Stomach smooth muscle (tissue), 2 donors: ENCODE data around the gene PTGFRN.

Experiments
- H3K27ac ChIP-seq: one replicate; pipeline ENCODE4 v1.7.0; 2013; ENCODE audit warnings: mild to moderate bottlenecking, low read length, inconsistent platforms
- H3K27me3 ChIP-seq, 2 donors: one replicate each; pipeline ENCODE4 v1.7.0; 2013; ENCODE audit warnings: low read length in 2 of 2; ENCODE audit not compliant: insufficient read depth in 2 of 2, control insufficient read depth in 1 of 2
- H3K36me3 ChIP-seq, 2 donors: one replicate each; pipeline ENCODE4 v1.7.0; 2013; ENCODE audit warnings: low read length in 2 of 2; ENCODE audit not compliant: control insufficient read depth in 2 of 2, insufficient read depth in 2 of 2
- H3K4me1 ChIP-seq: one replicate; pipeline ENCODE4 v1.7.0; 2013; ENCODE audit warnings: low read length; ENCODE audit not compliant: control insufficient read depth, insufficient read depth
- H3K4me3 ChIP-seq, 2 donors: one replicate each; pipeline ENCODE4 v1.7.0; 2013; ENCODE audit warnings: low read length in 2 of 2
- H3K9ac ChIP-seq, 2 donors: one replicate each; pipeline ENCODE4 v1.7.0; 2013; ENCODE audit warnings: low read length in 2 of 2, mild to moderate bottlenecking in 1 of 2
- H3K9me3 ChIP-seq, 2 donors: one replicate each; pipeline ENCODE4 v1.7.0; 2013; ENCODE audit warnings: low read length in 2 of 2; ENCODE audit not compliant: control insufficient read depth in 2 of 2
- donor health status: healthy.
- donor health status: Pancreatic carcinoma.

Gene PTGFRN

DNA sequence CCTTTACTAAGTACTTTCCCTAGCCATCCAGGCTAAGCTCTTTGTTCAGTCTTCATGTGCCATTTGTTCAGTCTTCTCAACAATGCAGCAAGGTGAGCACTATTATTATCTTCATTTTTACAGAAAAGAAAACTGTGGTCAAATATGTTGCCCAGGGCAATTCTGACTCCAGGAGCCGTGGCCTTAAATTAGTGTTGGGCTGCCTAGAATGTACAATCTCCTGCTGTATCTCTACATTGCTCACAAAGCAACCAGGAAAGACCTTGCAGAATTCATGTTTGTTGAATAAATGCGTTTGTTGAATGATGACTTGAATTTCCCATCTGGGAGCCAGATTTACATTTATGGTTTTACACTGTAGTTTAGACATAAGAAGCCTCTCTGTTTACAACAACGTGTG lies 106.0 kb downstream of the PTGFRN start:
- H3K4me1 ChIP-seq: no peaks in the 10 kb centered on the region
- no peak overlapping the region for H3K9ac ChIP-seq
- no peak overlapping the region for H3K4me3 ChIP-seq
- H3K27ac ChIP-seq: no peak overlapping the region
- no peaks in the 10 kb centered on the region for H3K9me3 ChIP-seq
- no peaks in the 10 kb centered on the region for H3K27me3 ChIP-seq
- no peaks in the 10 kb centered on the region for H3K36me3 ChIP-seq

DNA sequence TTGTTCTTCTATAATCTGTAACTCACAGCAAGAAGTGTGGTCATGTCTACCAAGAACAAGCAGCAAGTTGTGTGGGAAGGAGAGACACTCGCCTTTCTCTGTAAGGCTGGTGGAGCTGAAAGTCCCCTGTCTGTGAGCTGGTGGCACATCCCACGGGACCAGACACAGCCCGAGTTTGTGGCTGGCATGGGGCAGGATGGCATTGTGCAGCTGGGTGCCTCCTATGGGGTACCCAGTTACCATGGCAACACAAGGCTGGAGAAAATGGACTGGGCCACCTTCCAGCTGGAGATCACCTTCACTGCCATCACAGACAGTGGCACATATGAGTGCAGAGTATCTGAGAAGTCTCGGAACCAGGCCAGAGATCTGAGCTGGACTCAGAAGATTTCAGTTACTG lies 107.3 kb downstream of the PTGFRN start:
- Histone ChIP-seq H3K4me3 (no peak overlapping the region), H3K9me3 (no peaks in the 10 kb centered on the region), H3K27ac (no peak overlapping the region), H3K4me1 (no peaks in the 10 kb centered on the region), H3K36me3 (no peaks in the 10 kb centered on the region), H3K27me3 (no peaks in the 10 kb centered on the region), H3K9ac (no peak overlapping the region)

DNA sequence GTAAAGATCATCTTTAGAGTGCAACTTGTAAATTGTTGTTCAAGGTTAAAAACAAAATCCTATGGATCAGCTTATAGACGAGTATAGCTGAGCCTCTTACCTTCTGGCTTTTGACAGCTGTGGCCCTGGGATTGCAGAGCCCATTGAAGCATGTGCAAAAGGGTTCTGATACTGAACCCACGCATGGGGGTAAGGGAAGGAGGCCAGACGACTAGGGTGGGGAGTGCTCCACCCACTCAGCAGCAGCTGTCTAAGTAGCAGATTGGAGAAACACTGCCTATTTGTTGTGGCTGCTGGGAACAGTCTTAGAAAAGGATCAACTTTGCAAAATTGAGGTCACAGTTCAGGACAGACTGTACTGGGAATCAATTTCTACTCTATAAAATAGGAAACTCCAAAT lies 107.9 kb downstream of the PTGFRN start:
- Histone ChIP-seq H3K4me3 (no peak overlapping the region), H3K27me3 (no peaks in the 10 kb centered on the region), H3K36me3 (no peaks in the 10 kb centered on the region), H3K4me1 (no peaks in the 10 kb centered on the region), H3K9ac (no peak overlapping the region), H3K9me3 (no peaks in the 10 kb centered on the region), H3K27ac (no peak overlapping the region)

DNA sequence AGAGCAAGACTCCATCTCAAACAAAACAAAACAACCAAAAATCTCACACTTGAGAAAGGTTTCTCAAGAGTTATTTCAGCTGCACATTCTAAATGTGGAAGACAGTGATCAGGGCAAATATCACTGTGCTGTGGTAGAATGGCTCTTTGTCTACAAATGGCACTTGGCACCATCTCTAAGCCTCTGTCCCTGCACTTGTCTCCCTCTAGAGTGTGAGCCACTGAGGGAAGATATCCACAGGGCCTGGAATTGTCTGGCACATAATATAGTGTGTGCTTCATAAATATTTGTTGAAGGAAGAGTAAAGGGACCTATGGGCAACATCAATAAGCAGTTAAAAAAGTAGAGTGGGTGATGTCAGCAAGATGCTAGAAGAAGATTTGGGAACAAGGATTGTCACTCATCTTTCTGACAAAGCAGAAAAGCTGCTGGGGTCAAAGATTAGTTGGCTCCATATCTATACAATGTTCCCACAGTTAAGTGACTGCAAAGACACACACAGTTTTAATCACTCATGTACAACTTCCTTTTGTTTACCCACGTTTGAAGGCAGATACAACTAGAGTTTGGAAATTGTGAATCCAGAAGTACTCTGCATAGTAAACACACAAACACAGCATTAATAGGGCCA lies 110.9 kb downstream of the PTGFRN start:
- Histone ChIP-seq H3K36me3 (peaks cover 0 to under 1% of the 10 kb centered on the region in 2 donors), H3K9ac (no peak overlapping the region), H3K27ac (no peak overlapping the region), H3K4me3 (no peak overlapping the region), H3K27me3 (no peaks in the 10 kb centered on the region), H3K9me3 (no peaks in the 10 kb centered on the region), H3K4me1 (no peaks in the 10 kb centered on the region)

DNA sequence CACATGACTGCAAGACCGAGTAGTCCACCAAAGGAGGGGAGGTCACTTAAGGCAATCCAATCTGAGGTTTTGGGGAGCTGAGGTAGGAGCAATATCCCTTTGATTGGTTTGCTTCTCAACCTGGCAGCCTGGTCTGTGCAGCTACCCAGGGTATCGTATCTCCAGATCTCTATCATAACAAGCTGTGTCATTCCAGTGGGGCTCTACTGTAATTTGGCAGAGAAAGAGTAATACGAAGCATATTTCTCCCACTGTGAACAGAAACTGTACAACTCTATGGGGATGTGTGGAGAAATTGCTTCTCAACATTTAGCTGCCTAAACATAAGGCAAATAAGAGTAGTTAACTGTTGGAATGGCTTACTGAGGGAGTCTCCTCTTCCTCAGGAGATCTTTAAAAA lies 112.4 kb downstream of the PTGFRN start:
- Histone ChIP-seq H3K4me1 (no peaks in the 10 kb centered on the region), H3K27me3 (no peaks in the 10 kb centered on the region), H3K4me3 (no peak overlapping the region), H3K9me3 (no peaks in the 10 kb centered on the region), H3K36me3 (peaks cover 2 to 3% of the 10 kb centered on the region in 2 donors), H3K27ac (no peak overlapping the region), H3K9ac (no peak overlapping the region)

DNA sequence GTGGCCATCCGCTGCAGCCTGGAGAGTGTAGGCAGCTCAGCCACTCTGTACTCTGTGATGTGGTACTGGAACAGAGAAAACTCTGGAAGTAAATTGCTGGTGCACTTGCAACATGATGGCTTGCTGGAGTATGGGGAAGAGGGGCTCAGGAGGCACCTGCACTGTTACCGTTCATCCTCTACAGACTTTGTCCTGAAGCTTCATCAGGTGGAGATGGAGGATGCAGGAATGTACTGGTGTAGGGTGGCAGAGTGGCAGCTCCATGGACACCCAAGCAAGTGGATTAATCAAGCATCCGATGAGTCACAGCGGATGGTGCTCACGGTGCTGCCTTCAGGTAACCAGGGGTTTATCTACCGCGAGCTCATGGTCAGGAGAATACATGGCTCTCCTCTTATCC lies 115.9 kb downstream of the PTGFRN start:
- H3K27me3 ChIP-seq: no peaks in the 10 kb centered on the region
- no peak overlapping the region for H3K4me3 ChIP-seq
- H3K9me3 ChIP-seq: no peaks in the 10 kb centered on the region
- no peak overlapping the region for H3K9ac ChIP-seq
- H3K36me3 ChIP-seq: peaks cover 2 to 3% of the 10 kb centered on the region in 2 donors
- no peak overlapping the region for H3K27ac ChIP-seq
- no peaks in the 10 kb centered on the region for H3K4me1 ChIP-seq

DNA sequence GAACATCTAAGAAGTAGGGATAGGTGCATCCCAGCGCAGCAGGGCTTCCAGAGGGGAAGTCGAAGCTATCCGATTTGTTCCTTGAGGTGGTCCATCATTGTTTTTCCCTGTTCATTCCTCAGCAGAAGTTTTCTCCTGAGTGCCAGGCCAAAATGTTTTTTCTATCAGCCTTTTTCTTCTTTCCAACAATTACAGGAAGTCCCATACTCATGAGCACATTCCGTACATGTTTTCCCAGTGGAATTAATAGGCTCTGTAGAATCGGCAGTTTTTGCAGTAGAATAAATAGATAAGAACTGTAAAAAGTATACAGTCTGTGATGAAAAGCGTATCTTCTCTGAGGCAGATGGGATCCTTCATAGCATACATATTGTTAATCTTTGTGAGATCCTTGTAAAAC lies 116.6 kb downstream of the PTGFRN start:
- Histone ChIP-seq H3K27ac (no peak overlapping the region), H3K4me3 (no peak overlapping the region), H3K9ac (no peak overlapping the region), H3K9me3 (no peaks in the 10 kb centered on the region), H3K27me3 (no peaks in the 10 kb centered on the region), H3K36me3 (peaks cover 2 to 3% of the 10 kb centered on the region in 2 donors), H3K4me1 (no peaks in the 10 kb centered on the region)

DNA sequence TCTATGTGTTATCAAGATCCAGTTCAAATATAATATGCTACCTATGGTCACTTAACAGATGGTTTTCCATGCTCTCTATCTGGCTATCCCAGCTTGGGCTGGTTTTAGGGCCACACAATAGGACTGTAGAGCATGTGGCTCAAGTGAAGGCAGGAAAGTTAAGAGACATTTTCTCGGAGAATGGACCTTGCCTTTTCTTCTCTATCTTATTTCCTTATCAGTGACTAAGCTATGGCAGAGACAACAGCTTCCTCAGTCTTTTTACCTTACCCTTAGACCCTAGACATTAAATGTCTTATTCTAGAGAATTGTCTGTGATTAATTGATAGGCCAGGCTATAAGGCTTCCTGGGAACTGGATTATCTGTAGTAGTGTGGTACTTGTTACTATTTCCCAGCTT lies 120.0 kb downstream of the PTGFRN start:
- peaks cover 2 to 3% of the 10 kb centered on the region in 2 donors for H3K36me3 ChIP-seq
- no peaks in the 10 kb centered on the region for H3K9me3 ChIP-seq
- H3K27ac ChIP-seq: no peak overlapping the region
- H3K27me3 ChIP-seq: no peaks in the 10 kb centered on the region
- H3K4me3 ChIP-seq: no peak overlapping the region
- peaks cover 4% of the 10 kb centered on the region for H3K4me1 ChIP-seq
- no peak overlapping the region for H3K9ac ChIP-seq

DNA sequence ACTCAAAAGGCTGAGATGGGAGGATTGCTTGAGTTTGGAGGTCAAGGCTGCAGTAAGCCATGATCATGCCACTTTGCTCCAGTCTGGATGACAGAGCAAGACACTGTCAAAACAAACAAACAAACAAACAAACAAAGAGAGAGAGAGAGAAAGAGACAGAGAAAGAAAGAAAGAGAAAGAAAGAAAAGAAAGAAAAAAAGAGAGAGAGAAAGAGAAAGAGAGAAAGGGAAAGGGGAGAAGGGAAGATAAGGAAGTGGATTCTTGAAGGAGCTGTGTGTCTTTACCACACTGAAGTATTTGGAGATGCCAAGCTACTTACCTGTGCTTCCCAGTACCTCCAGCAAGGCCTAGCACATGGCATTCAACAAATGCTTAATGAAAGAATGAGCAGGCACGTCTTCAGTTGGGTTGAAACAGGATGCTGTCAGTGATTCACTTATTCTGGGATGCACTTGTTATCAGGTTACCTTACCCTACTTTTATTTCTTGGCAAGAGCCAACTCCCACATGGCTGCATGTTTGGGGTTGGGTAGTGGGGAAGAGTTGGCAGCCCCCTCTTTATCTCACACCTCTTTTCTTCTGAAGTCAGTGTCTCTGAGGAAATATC lies 120.7 kb downstream of the PTGFRN start:
- Histone ChIP-seq H3K9ac (no peak overlapping the region), H3K36me3 (peaks cover 2 to 3% of the 10 kb centered on the region in 2 donors), H3K27me3 (no peaks in the 10 kb centered on the region), H3K4me1 (peaks cover 4% of the 10 kb centered on the region), H3K9me3 (no peaks in the 10 kb centered on the region), H3K4me3 (no peak overlapping the region), H3K27ac (no peak overlapping the region)

DNA sequence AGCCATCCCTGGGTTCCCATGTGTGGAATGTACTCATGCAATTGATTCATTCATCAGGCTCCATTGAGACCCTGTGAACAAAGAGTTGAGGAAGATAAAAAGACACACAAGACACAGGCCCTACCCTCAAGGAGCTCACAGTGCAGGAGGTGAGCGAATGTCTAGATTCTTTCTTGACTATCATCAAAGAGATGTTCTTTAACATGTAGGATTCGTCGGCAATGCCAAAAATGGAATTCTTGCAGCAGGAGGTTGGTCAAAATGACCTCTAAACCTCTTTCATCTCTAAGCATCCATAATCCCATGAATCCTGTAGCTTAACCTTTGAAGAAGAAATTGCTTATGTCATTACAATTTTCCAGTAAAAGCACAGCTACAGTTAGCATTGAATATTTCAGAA lies 122.5 kb downstream of the PTGFRN start:
- H3K9me3 ChIP-seq: no peaks in the 10 kb centered on the region
- H3K27me3 ChIP-seq: no peaks in the 10 kb centered on the region
- H3K27ac ChIP-seq: no peak overlapping the region
- H3K36me3 ChIP-seq: no peaks in the 10 kb centered on the region
- H3K4me1 ChIP-seq: peaks cover 4% of the 10 kb centered on the region
- no peak overlapping the region for H3K9ac ChIP-seq
- H3K4me3 ChIP-seq: no peak overlapping the region

DNA sequence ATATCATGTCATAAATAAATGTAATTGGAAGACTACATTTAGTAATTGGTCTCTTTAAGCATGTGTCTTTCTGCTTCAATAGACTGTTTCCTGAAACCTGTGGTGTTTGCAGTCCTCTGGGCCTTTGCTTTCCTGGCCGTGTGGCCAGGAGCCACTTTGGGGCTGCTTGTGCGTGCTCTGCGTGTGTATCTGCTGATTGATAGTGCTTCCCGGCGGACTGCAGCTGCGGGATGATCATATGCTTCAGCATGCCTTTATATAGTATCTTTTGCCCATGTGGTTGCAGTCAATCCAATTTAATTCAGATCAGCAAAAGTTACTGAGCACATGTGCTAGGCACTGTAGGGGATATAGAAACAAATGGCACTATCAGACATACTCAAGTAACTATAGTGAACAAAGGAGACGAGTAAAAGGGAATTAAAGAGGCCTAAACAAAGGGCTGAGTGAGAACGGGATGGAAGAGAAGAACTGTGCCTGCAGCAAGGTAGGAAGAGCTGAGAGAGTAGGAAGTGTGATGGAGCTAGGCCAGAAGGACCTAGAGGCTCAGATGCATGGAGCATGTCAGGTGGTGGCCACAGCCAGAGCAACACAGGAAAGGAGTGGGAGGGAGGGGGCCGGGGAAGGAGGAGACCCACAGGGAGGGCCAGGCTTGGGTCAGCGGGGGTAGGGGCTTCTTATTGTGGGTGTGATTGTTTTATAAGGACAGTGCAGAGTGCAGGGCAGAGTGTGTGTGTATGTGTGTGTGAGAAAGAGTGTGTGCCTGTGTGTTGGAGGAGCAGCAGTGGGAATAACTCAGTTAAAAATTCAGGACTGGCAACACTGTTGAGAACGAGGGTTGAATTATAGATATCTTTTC lies 123.2 kb downstream of the PTGFRN start:
- no peak overlapping the region for H3K27ac ChIP-seq
- no peak overlapping the region for H3K9ac ChIP-seq
- no peak overlapping the region for H3K4me3 ChIP-seq
- H3K4me1 ChIP-seq: peaks cover 4% of the 10 kb centered on the region
- H3K36me3 ChIP-seq: no peaks in the 10 kb centered on the region
- no peaks in the 10 kb centered on the region for H3K27me3 ChIP-seq
- H3K9me3 ChIP-seq: no peaks in the 10 kb centered on the region
